Measurements from ENCODE around the gene NLRP3. TPM values are rescaled to one million over a fixed set of nuclear protein-coding genes. Genes with fewer than 3 reads are reported as not detected.
"Not testable (repeated sequence)": the region's sequence is repeated elsewhere in the genome, so short reads cannot be mapped to it uniquely, and the experiment has no call there.

The NLRP3 gene
- total RNA-seq, 1 donor from 2014 or later: 3.8 TPM

DNA sequence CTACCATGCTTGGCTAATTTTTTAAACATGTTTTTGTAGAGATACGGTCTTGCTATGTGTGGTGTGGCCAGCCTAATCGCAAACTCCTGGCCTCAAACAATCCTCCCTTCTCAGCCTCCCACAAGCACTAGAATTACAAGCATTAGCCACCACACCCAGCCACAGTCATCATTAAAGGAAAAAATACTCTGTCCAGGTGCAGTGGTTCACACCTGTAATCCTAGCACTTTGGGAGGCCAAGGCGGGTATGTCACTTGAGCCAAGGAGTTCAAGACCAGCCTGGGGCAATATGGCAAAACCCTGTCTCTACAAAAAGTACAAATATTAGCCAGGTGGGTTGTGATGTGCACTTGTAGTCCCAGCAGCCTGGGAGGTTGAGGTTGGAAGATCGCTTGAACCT, 25.0 kb upstream of the NLRP3 start:
- no peak for DNase-seq

- no peak for DNase-seq
Measured at GRCh38 chr1:247392088-247392487, 23.9 kb upstream of the NLRP3 start.

- DNase-seq: not testable (repeated sequence)
Measured at GRCh38 chr1:247395075-247395474, 20.9 kb upstream of the NLRP3 start.

- no peak for DNase-seq
Measured at GRCh38 chr1:247400685-247401084, 15.3 kb upstream of the NLRP3 start.

DNA sequence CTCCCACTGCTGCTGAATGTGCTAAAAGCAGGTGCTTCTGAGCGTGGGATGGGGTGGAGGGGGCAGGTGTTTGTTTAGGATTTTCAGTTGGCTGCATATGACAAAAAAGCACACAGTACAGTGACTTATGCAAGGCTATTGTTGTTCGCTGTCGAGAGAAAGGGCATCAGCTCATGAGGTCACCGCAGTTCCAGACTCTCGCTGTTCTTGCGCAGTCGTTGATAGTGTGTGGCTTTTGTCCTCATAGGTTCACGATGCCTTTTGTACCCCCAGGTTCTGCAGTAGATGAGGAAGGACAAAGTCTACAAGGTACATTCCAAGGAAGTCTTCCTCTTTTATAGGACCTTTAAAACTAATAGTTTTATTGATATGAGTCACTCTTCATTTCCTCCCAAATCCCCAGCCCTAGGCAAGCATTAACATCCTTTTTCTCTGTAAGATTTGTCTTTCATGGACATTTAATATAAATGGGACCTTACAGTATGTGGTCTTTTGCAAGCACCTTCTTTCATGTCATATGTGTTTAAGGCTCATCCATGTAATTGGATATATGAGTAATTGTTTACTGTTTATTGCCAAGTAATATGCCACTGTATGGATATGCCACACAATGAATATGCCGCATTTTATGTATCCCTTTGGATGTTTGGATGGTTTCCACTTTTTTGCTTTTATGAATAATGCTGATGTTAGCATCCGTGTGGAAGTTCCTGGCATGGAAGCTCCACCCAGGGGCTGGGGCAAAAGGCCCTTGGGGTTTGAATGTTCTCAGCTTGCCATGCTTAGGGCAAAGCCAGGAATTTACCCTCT, 14.5 kb upstream of the NLRP3 start:
- no peak for DNase-seq

GRCh38 chr1:247402120-247402675, 13.8 kb upstream of the NLRP3 start:
- no peak for DNase-seq

DNA sequence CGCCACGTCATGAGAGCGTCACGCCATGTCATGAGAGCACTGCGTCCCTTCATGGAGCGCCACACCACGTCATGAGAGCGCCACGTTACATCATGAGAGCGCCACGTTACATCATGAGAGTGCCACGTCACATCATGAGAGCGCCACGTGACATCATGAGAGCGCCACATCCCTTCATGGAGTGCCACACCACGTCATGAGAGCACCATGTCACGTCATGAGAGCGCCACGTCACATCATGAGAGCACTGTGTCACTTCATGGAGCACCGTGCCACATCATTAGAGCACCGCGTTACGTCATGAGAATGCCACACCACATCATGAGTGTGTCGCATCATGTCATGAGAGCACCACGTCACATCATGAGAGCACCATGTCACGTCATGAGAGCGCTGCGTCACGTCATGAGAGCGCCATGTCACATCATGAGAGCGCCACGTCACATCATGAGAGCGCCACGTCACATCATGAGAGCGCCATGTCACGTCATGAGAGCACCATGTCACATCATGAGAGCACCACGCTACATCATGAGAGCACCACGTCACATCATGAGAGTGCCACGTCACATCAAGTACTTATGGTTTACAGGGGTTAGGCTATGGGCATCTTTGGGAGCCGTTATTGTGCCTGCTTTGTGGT, 9.8 kb upstream of the NLRP3 start:
- no peak for DNase-seq

GRCh38 chr1:247407180-247407616, 8.8 kb upstream of the NLRP3 start:
- no peak for DNase-seq

DNA sequence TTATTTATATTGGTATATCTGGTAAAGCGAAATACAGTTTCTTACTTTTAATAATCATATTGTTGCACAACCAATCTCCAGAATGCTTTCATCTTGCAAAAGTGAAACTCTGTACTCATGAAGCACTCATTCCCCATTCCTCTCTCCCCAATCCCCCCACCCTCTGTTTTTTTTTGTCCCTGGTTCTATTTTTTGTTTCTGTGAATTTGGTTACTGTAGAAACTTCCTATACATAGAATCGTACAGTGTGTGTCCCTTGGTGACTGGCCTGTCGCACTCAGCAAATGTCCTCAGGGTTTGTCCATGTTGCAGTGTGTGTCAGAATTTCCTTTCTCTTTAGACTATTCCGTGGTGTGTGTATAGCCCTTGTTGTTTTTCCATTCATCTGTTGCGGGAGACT, 7.9 kb upstream of the NLRP3 start:
- DNase-seq: peak; percentile 9

- DNase-seq: no peak
Measured at GRCh38 chr1:247409869-247410544, 6.0 kb upstream of the NLRP3 start.

DNA sequence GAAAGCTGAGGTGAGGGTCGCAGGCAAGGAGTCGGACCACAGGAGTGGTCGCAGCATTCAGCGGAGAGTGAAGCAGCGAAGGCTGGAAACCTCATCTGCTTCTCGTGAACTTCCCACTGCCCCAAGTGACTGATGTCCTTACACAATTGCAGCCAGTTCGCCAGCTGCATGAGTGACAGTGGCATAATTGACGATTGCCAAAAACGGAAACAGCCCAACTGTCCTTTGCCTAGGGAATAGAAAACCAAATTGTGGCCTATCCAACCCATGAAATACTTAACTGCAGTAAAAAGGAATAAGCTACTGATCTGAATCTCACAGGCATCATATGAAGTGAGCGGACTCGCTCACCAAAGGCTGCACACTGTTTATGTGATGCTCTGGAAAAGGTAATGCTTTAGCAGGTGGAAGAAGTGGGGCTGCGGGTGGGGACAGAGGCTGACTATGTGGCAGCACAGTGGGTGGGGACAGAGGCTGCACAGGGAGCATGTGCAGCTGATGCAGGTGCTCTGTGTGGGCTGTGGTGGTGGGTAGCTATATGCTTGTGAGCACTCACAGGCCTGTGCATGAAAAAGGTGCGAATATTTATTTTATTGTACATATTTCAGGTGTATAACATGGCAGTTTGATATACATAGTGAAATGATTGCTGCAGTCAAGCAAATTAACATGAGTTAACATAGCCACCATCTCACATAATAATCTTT, 4.2 kb upstream of the NLRP3 start:
- no peak for DNase-seq

GRCh38 chr1:247417831-247418230, 1.9 kb downstream of the NLRP3 start:
- no peak for DNase-seq

- no peak for DNase-seq
Measured at GRCh38 chr1:247419336-247419735, 3.4 kb downstream of the NLRP3 start.

DNA sequence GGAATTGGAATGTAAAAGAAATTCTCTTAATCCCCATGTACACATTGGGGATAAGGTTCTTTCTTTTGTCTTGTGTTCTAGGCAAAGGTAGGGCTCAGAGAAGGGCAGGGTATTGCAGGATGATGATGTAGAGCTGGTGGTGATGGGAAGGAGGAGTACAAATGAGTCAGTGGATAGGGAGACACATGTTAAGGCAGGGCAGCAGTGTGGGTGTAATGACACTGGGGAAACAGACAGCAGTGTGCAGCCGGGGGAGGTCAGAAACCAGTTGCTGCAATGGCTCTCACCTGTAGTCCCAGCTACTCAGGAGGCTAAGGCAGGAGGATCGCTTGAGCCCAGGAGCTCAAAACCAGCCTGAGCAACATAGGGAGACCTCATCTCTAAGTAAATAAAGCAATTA, 5.1 kb downstream of the NLRP3 start:
- no peak for DNase-seq

DNA sequence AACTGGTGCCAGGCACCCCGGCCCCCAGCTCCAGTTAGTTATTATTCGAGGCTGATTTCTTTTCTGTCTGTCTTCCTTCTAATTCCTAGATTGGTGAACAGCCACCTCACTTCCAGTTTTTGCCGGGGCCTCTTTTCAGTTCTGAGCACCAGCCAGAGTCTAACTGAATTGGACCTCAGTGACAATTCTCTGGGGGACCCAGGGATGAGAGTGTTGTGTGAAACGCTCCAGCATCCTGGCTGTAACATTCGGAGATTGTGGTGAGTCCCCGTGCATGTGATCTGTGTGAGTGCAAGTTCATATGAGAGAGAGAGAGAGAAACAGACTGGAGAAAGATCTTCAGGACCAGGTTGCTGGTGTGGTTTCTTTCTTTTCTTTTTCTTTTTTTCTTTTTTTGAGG, 13.5 kb downstream of the NLRP3 start:
- peak; percentile 32 for DNase-seq

DNA sequence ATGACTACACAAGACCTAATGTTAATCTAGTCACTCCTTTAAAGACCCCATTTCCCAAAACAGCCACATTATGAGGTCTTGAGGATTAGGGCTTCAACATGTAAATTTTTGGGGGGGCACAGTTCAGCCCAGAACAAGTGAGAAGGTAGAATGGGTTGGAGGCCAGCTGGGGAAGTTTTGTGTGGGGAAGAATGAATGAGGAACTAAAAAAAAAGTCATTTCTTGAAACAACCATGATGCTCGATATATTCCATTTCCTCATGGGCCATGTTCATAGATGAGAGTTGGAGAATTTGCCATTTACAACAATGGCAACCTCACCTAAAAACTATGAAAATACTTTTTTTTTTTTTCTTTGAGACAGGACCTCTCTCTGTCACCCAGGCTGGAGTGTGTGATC, 14.5 kb downstream of the NLRP3 start:
- DNase-seq: no peak

GRCh38 chr1:247431643-247432042, 15.7 kb downstream of the NLRP3 start:
- no peak for DNase-seq

GRCh38 chr1:247434005-247434404, 18.0 kb downstream of the NLRP3 start:
- DNase-seq: no peak

DNA sequence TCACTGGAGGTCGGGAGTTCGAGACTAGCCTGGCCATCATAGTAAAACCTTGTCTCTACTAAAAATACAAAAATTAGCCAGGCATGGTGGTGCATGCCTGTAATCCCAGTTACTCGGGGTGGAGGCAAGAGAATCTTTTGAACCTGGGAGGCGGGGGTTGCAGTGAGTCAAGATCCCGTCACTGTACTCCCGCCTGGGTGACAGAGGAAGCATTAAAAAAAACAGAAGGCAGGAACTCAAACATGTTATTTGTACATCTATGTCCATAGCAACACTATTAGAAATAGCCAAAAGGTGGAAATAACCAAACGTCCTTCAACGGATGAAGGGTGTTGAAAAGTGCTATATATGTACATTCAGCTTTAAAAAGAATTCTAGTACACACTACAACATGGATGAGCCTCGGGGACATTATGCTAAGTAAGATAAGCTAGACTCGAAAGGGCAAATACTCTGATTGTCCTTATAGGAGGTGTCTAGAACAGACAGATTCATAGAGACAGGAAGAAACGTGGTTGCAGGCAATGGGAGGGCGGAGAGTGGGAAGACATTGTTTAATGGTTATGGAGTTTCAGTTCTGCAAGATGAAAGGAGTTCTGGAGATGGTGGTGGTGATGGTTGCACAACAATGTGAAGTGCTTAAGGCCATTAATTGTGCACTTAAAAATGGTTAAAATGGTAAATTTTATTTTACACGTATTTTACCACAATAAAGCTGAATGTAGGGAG, 19.2 kb downstream of the NLRP3 start:
- DNase-seq: no peak

- no peak for DNase-seq
Measured at GRCh38 chr1:247435759-247436147, 19.8 kb downstream of the NLRP3 start.
